Activated CD4-positive, CD25-positive, alpha-beta regulatory T cell treated with anti-CD3 and anti-CD28 coated beads, Interleukin-2, amount 50 U/mL, for 72 hours (primary cell): Measurements from ENCODE around the gene NFATC1.
A peak's percentile ranks its signal among the peaks of the same experiment; 100 is the strongest.

Experiments
- DNase-seq: peaks from one replicate; pipeline ENCODE4 v3.0.0; 2021

NFATC1 gene

GRCh38 chr18:79395761-79396404 lies at the start of gene NFATC1:
NFATC1 (plus strand) TSS chr18:79395930; CDS start chr18:79396225, 295 bp downstream.
- peak; percentile 72 for DNase-seq

- DNase-seq = no peak
These were observed 49.7 kb upstream of the NFATC1 start for GRCh38 chr18:79345981-79346380.

GRCh38 chr18:79348066-79348465 lies 47.7 kb upstream of the NFATC1 start:
- no peak for DNase-seq

- no peak for DNase-seq
These were observed 43.3 kb upstream of the NFATC1 start for GRCh38 chr18:79352432-79352831.

- DNase-seq = no peak
These were observed 42.5 kb upstream of the NFATC1 start for GRCh38 chr18:79353267-79353666.

GRCh38 chr18:79354350-79354749 lies 41.4 kb upstream of the NFATC1 start:
- no peak for DNase-seq

GRCh38 chr18:79355433-79356335 lies 40.0 kb upstream of the NFATC1 start:
- no peak for DNase-seq

GRCh38 chr18:79356435-79356834 lies 39.3 kb upstream of the NFATC1 start:
- no peak for DNase-seq

GRCh38 chr18:79360933-79361332 lies 34.8 kb upstream of the NFATC1 start:
- DNase-seq = no peak

GRCh38 chr18:79361766-79362522 lies 33.8 kb upstream of the NFATC1 start:
- DNase-seq = no peak

- no peak for DNase-seq
These were observed 30.0 kb upstream of the NFATC1 start for GRCh38 chr18:79365701-79366100.

GRCh38 chr18:79366177-79367094 lies 29.3 kb upstream of the NFATC1 start:
- no peak for DNase-seq

- DNase-seq = no peak
These were observed 28.2 kb upstream of the NFATC1 start for GRCh38 chr18:79367480-79367879.

GRCh38 chr18:79367989-79368388 lies 27.7 kb upstream of the NFATC1 start:
- no peak for DNase-seq

- no peak for DNase-seq
These were observed 27.0 kb upstream of the NFATC1 start for GRCh38 chr18:79368681-79369080.

- DNase-seq = no peak
These were observed 24.1 kb upstream of the NFATC1 start for GRCh38 chr18:79371561-79372121.

GRCh38 chr18:79372461-79372860 lies 23.3 kb upstream of the NFATC1 start:
- DNase-seq = no peak

GRCh38 chr18:79372991-79373390 lies 22.7 kb upstream of the NFATC1 start:
- DNase-seq = no peak

- DNase-seq = no peak
These were observed 22.0 kb upstream of the NFATC1 start for GRCh38 chr18:79373736-79374135.

GRCh38 chr18:79374408-79375171 lies 21.1 kb upstream of the NFATC1 start:
- no peak for DNase-seq
